GM19238 (cell line): Measurements from ENCODE around the gene UBE4B.
"Not testable (repeated sequence)": the region's sequence is repeated elsewhere in the genome, so short reads cannot be mapped to it uniquely, and the experiment has no call there.

Experiments used
- DNase-seq: peaks from one replicate; pipeline ENCODE4 v3.0.0; 2011; ENCODE audit warnings: low spot score; ENCODE audit not compliant: insufficient read length

Gene UBE4B

GRCh38 chr1:10171105-10171767, 138.5 kb downstream of the UBE4B start:
- DNase-seq = no peak

- no peak for DNase-seq
These were observed 139.4 kb downstream of the UBE4B start for GRCh38 chr1:10171995-10172669.

GRCh38 chr1:10173582-10173981, 140.8 kb downstream of the UBE4B start:
- DNase-seq = no peak

DNA sequence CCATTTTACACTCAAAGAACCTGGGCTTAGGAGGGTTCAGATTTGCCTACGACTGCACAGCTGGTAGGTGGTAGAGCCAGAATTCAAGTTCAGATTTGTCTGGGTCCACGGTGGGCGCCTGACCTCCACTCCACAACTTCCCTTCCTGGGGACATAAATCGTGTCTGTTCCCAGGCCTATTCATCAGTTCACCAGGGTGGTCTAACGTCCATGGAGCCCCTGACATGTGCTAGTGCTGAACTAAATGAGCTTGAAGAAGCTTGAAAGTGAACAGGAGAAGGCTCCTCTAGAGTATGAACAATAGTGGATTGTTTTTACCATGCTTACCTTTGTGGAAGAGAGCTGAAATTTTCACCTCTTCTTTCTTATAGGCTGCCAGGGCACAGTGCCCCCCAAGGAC, 145.1 kb downstream of the UBE4B start:
- DNase-seq = no peak

- no peak for DNase-seq
These were observed 146.0 kb downstream of the UBE4B start for GRCh38 chr1:10178597-10179405.

DNA sequence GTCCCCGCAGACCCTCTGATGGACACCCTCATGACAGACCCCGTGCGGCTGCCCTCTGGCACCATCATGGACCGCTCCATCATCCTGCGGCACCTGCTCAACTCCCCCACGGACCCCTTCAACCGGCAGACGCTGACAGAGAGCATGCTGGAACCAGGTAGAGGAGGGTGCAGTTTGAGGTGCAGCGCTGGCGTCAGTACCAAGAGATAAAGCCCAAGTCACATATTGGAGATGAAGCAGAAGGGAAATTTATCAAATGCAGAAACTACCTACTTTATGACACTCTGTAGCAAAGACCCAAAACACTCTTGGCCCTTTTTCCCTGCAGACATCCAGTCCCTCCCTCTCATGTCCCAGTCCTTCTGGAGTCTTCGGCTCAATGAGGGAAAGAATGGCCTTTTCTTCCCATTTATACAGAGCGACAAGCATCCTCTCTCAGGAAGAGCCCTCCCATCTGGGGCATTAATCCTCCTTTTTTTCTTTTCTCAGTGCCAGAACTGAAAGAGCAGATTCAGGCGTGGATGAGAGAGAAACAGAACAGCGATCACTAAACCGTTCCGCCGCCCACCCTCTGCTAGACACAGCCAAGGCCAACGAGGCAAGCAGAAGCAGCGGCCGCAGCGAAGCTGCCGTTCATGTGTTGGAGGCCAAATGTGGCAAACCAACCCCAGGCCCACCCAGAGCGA, 146.8 kb downstream of the UBE4B start:
- no peak for DNase-seq

DNA sequence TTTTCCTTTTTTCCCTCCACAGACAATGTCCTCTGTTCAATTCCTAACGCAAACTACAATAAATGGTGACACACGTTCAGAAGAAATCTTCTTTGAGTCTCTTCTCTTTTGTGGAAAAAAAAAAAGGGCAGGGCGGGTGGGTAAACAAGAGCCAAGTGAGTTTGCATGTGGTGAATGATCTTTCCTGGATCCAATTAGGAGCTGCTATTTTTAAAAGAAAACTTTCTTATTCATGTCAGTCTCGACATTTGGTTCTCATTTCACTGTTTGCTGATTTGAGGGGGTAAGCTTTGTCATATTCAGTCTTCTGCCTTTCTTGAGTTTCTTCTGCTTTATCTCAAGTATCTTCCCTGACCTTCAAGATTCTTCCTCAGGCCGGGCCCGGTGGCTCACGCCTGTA, 148.4 kb downstream of the UBE4B start:
- DNase-seq = no peak

- no peak for DNase-seq
These were observed 153.0 kb downstream of the UBE4B start for GRCh38 chr1:10185759-10186158.

DNA sequence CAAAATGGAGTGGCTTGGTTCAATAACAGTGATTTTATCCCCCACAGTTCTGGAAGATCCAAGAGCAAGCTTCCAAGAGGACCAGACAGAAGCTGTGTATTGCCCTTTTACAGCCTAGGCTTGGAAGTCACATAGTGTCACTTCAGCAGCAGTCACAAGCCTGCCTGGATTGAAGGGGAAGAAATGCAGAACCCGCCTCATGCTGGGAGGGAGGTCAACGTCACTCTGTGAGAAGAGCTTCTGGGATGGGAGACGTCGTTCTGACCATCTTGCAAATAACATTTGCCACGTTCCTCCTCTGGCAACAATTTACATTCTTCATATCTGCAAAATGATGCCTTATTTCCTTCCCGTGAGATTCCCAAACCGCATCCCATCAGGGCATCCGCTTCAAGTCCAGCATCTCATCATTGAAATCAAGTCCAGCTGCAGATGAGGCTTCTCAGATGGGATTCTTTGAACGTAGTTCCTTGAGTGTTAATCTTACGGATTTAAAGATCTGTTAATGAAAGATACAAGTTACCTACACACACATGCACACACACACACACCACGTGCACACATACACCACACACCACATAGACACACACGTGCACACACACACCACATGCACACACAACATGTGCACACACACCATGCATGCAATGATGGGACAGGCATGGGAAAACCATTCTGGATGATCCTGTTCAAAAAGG, 153.7 kb downstream of the UBE4B start:
- no peak for DNase-seq

- DNase-seq = no peak
These were observed 154.2 kb downstream of the UBE4B start for GRCh38 chr1:10187026-10187334.

DNA sequence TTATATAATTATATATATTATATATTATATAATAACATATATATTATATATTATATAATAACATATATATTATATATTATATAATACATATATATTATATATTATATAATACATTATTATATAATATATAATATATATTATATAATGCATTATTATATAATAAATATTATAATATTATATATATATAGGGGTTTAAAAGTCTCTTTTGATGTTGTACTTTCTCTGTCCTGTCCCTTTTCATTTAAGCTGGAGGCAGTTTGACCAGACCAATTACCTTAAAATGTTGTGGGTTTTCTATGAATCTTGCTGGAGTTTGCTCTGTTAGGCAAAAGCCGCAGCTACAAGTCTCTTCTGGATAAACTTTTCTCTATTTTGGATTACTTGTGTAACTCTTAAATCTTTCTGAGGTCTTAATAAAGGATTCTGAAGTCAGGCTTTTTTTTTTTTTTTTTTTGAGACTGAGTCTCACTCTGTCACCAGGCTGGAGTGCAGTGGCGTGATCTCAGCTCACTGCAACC, 155.4 kb downstream of the UBE4B start:
- DNase-seq = no peak

DNA sequence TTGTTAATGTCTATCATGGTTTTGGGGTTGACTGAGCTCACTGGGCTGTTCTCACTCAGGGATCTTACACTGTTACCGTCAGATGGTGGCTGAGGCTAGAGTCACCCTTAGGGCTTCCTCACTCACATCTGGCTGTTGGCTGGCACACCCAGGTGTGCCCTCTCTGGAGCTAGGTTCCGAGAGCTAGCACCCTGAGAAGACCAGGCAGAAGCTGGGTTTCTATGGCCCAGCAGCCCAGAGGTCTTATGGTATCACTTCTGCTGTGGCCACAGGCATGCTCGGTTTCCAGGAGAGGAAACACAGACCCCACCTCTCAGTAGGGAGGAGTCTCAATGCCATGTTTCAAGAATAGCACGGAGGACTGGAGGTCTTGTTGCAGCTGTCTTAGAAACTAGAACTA, 156.9 kb downstream of the UBE4B start:
- DNase-seq = no peak

- no peak for DNase-seq
These were observed 159.5 kb downstream of the UBE4B start for GRCh38 chr1:10192263-10192662.

GRCh38 chr1:10193288-10193687, 160.5 kb downstream of the UBE4B start:
- no peak for DNase-seq

GRCh38 chr1:10195570-10195969, 162.8 kb downstream of the UBE4B start:
- DNase-seq = no peak

- no peak for DNase-seq
These were observed 164.2 kb downstream of the UBE4B start for GRCh38 chr1:10196976-10197375.

GRCh38 chr1:10200620-10201019, 167.9 kb downstream of the UBE4B start:
- no peak for DNase-seq

- DNase-seq = no peak
These were observed 171.4 kb downstream of the UBE4B start for GRCh38 chr1:10204003-10204642.

DNA sequence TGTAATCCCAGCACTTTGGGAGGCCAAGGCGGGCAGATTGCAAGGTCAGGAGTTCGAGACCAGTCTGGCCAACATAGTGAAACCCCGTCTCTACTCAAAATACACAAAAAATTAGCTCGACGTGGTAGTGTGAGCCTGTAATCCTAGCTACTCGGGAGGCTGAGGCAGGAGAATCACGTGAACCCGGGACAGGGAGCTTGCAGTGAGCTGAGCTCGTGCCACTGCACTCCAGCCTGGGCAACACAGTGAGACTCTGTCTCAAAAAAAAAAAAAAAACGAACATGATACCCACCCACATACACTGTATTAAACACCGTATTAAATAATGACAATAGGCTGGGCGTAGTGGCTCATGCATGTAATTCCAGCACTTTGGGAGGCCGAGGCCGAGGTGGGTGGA, 172.4 kb downstream of the UBE4B start:
- DNase-seq = not testable (repeated sequence)

- DNase-seq = no peak
These were observed 175.1 kb downstream of the UBE4B start for GRCh38 chr1:10207810-10208209.

GRCh38 chr1:10208537-10208936, 175.8 kb downstream of the UBE4B start:
- no peak for DNase-seq
